ENCODE data around the gene CAMK1D.
"Not testable (repeated sequence)": the region's sequence is repeated elsewhere in the genome, so short reads cannot be mapped to it uniquely, and the experiment has no call there.

CAMK1D gene

DNA sequence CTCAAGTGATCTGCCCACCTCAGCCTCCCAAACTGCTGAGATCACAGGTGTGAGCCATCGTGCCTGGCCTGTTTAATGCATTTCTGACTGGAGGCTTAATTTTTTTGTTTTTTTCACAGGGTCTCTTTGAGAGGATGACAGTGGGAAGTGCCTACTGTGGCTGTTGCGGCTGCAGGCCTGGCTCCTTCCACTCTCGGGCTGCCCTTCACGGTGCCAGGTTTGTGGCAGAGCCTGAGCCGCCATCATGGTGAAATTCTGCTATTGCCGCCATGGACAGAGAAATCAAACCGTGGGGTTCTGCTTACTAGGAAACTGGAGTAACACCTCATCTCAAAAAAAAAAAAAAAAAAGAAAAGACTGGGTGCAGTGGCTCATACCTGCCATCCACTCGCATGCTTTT is 142.7 kb downstream of the CAMK1D start:
- Histone ChIP-seq H3K79me2 (ENCODE audit: control insufficient read depth, insufficient read depth, low read length, unreplicated experiment) (no peaks in the 10 kb centered on the region), H3K4me3 (ENCODE audit: low read depth, low read length) (no peak overlapping the region), H3K36me3 (ENCODE audit: insufficient read depth, low read length) (no peaks in the 10 kb centered on the region), H3K4me1 (ENCODE audit: control insufficient read depth, insufficient read depth, low read length, unreplicated experiment) (no peaks in the 10 kb centered on the region), H3K27me3 (ENCODE audit: insufficient read depth, low read length) (no peaks in the 10 kb centered on the region), H3K27ac (ENCODE audit: low read depth, low read length) (no peak overlapping the region), H2AFZ (ENCODE audit: low read length, unreplicated experiment) (no peak overlapping the region)

- H3K27me3 ChIP-seq (ENCODE audit: insufficient read depth, low read length); H3K4me3 ChIP-seq (ENCODE audit: low read depth, low read length); H3K79me2 ChIP-seq (ENCODE audit: control insufficient read depth, insufficient read depth, low read length, unreplicated experiment); H3K36me3 ChIP-seq (ENCODE audit: insufficient read depth, low read length); H3K27ac ChIP-seq (ENCODE audit: low read depth, low read length); H2AFZ ChIP-seq (ENCODE audit: low read length, unreplicated experiment); H3K4me1 ChIP-seq (ENCODE audit: control insufficient read depth, insufficient read depth, low read length, unreplicated experiment): not testable (repeated sequence)
Measured at GRCh38 chr10:12497046-12497445, 147.7 kb downstream of the CAMK1D start.

GRCh38 chr10:12499076-12499986 is 150.0 kb downstream of the CAMK1D start:
- Histone ChIP-seq H3K4me3 (ENCODE audit: low read depth, low read length) (no peak overlapping the region), H3K4me1 (ENCODE audit: control insufficient read depth, insufficient read depth, low read length, unreplicated experiment) (no peaks in the 10 kb centered on the region), H3K36me3 (ENCODE audit: insufficient read depth, low read length) (no peaks in the 10 kb centered on the region), H2AFZ (ENCODE audit: low read length, unreplicated experiment) (no peak overlapping the region), H3K79me2 (ENCODE audit: control insufficient read depth, insufficient read depth, low read length, unreplicated experiment) (no peaks in the 10 kb centered on the region), H3K27me3 (ENCODE audit: insufficient read depth, low read length) (no peaks in the 10 kb centered on the region), H3K27ac (ENCODE audit: low read depth, low read length) (no peak overlapping the region)

DNA sequence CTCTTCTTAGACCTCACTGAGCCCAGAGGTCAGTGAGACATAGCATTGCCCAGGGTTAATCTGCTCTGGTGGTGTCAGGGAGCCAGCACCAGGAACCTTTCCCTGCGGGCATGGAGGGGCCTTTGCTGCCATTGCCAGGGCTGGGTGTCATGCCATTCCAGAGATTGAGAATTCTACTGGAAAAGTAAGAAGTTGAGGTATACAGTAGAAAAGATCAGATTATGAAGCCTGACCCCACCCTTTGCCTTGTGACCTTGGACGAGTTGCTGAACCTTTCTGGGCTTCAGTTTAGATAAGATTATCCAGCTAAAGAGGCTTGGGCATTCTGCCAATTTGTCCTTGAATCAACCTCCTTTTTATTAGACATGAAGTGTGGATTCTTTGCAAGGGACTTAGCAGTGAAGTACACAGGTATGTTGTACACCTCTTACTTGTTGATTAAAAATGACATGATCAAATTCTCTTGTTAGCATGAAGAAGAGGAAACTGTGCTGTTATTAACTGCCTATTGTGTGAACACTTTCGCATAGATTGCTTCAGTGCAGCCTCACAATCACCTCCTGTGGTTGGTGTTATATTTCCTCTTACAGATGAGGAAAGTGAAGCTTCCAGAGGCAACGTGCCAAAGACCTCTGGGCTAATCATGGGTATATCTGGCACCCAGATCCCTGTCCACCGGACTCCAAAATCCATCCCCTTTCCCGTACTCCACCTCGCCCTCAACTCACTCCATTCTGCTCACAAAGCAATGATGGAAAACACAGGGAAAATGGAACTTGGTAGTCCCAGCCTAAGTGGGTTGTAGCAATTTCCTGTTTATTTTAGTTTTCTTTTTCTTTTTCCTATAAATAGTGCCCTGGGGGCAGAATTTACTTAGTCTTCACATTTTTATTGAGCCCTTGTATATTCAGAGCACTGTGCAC is 151.3 kb downstream of the CAMK1D start:
- H3K36me3 ChIP-seq (ENCODE audit: insufficient read depth, low read length), result no peaks in the 10 kb centered on the region
- H3K27me3 ChIP-seq (ENCODE audit: insufficient read depth, low read length), result no peaks in the 10 kb centered on the region
- no peak overlapping the region for H3K4me3 ChIP-seq (ENCODE audit: low read depth, low read length)
- H2AFZ ChIP-seq (ENCODE audit: low read length, unreplicated experiment), result no peak overlapping the region
- H3K27ac ChIP-seq (ENCODE audit: low read depth, low read length), result no peak overlapping the region
- no peaks in the 10 kb centered on the region for H3K4me1 ChIP-seq (ENCODE audit: control insufficient read depth, insufficient read depth, low read length, unreplicated experiment)
- H3K79me2 ChIP-seq (ENCODE audit: control insufficient read depth, insufficient read depth, low read length, unreplicated experiment), result no peaks in the 10 kb centered on the region

- Histone ChIP-seq H3K27me3 (ENCODE audit: insufficient read depth, low read length) (no peaks in the 10 kb centered on the region), H3K36me3 (ENCODE audit: insufficient read depth, low read length) (no peaks in the 10 kb centered on the region), H3K27ac (ENCODE audit: low read depth, low read length) (no peak overlapping the region), H2AFZ (ENCODE audit: low read length, unreplicated experiment) (no peak overlapping the region), H3K79me2 (ENCODE audit: control insufficient read depth, insufficient read depth, low read length, unreplicated experiment) (no peaks in the 10 kb centered on the region), H3K4me1 (ENCODE audit: control insufficient read depth, insufficient read depth, low read length, unreplicated experiment) (no peaks in the 10 kb centered on the region), H3K4me3 (ENCODE audit: low read depth, low read length) (no peak overlapping the region)
Measured at GRCh38 chr10:12501324-12501723, 152.0 kb downstream of the CAMK1D start.

DNA sequence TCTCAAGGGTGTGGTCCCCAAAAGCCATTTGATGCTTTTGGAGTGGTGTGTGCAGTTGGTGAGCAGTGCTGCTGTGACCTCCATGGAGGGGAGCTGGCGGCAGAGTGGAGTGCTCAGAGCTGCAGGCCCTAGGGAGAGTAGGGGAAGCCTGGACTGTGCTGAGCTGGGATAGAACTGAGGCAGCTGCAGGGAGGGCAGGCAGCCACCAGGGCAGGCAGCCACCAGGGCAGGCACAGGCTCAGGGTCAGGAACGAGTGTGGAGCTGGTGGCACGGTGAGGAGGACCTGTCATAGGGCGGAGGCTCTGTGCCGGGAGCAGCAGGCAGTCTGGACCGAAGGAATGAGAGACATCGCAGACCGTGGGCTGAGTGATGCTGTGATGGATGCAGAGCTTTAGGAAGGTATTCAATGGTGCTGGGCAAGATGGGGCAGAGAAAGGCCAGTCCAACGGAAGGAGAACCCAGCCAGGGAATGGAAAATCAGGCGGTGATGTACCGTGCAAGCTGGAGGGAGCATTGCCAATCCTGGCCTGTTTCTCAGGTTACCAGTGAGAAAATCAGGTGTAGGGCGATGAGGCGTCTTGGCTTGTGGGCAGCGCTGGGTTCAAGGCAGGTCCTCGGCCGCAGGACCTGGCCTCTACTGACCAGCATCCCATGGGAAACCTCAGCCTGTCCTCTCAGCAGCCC is 152.6 kb downstream of the CAMK1D start:
- Histone ChIP-seq H3K4me1 (ENCODE audit: control insufficient read depth, insufficient read depth, low read length, unreplicated experiment) (no peaks in the 10 kb centered on the region), H2AFZ (ENCODE audit: low read length, unreplicated experiment) (no peak overlapping the region), H3K36me3 (ENCODE audit: insufficient read depth, low read length) (no peaks in the 10 kb centered on the region), H3K27me3 (ENCODE audit: insufficient read depth, low read length) (no peaks in the 10 kb centered on the region), H3K4me3 (ENCODE audit: low read depth, low read length) (no peak overlapping the region), H3K79me2 (ENCODE audit: control insufficient read depth, insufficient read depth, low read length, unreplicated experiment) (no peaks in the 10 kb centered on the region), H3K27ac (ENCODE audit: low read depth, low read length) (no peak overlapping the region)

GRCh38 chr10:12502526-12503274 is 153.4 kb downstream of the CAMK1D start:
- no peaks in the 10 kb centered on the region for H3K27me3 ChIP-seq (ENCODE audit: insufficient read depth, low read length)
- H3K4me1 ChIP-seq (ENCODE audit: control insufficient read depth, insufficient read depth, low read length, unreplicated experiment), result no peaks in the 10 kb centered on the region
- no peaks in the 10 kb centered on the region for H3K79me2 ChIP-seq (ENCODE audit: control insufficient read depth, insufficient read depth, low read length, unreplicated experiment)
- no peak overlapping the region for H3K4me3 ChIP-seq (ENCODE audit: low read depth, low read length)
- H3K27ac ChIP-seq (ENCODE audit: low read depth, low read length), result no peak overlapping the region
- no peaks in the 10 kb centered on the region for H3K36me3 ChIP-seq (ENCODE audit: insufficient read depth, low read length)
- no peak overlapping the region for H2AFZ ChIP-seq (ENCODE audit: low read length, unreplicated experiment)

DNA sequence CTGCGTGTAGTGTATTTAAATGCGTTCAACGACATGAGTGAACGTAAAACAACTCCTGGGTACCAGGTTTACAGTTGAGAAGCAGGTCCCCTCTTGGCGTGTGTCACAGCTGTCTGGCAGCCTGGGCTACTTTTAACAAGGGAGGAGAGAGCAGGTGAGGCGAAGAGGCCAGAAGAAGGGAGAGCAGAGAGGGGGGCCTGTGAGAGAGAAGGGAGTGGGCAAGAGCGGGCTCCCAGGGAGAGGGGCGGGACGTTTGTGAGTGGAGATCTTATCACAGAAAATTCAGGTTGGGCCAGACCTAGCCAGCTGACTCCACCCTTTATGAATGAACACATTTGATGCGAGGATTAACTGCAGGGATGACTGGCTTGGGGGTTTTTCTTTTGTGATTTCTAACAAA is 154.0 kb downstream of the CAMK1D start:
- Histone ChIP-seq H3K27me3 (ENCODE audit: insufficient read depth, low read length) (no peaks in the 10 kb centered on the region), H3K79me2 (ENCODE audit: control insufficient read depth, insufficient read depth, low read length, unreplicated experiment) (no peaks in the 10 kb centered on the region), H3K27ac (ENCODE audit: low read depth, low read length) (no peak overlapping the region), H3K4me1 (ENCODE audit: control insufficient read depth, insufficient read depth, low read length, unreplicated experiment) (no peaks in the 10 kb centered on the region), H3K36me3 (ENCODE audit: insufficient read depth, low read length) (no peaks in the 10 kb centered on the region), H2AFZ (ENCODE audit: low read length, unreplicated experiment) (no peak overlapping the region), H3K4me3 (ENCODE audit: low read depth, low read length) (no peak overlapping the region)

DNA sequence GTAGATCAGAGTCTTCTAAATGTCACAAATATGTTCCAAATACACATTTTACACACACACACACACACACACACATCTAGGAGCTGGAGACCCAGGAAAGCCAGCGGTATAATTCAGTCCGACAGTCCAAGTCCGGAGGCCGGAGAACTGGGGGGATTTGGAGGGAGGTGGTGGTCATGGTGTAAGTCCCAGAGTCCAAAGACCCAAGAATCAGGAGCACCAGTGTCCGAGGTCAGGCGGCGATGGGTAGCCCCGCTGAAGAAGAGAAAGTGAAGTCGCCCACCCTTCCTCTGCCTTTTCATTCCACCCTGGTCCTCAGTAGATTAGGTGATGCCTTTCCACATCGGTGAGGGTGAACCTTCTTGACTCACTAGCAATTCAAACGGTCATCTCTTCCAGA is 154.8 kb downstream of the CAMK1D start:
- H3K36me3 ChIP-seq (ENCODE audit: insufficient read depth, low read length), result no peaks in the 10 kb centered on the region
- no peaks in the 10 kb centered on the region for H3K79me2 ChIP-seq (ENCODE audit: control insufficient read depth, insufficient read depth, low read length, unreplicated experiment)
- no peak overlapping the region for H3K4me3 ChIP-seq (ENCODE audit: low read depth, low read length)
- no peak overlapping the region for H3K27ac ChIP-seq (ENCODE audit: low read depth, low read length)
- no peak overlapping the region for H2AFZ ChIP-seq (ENCODE audit: low read length, unreplicated experiment)
- no peaks in the 10 kb centered on the region for H3K27me3 ChIP-seq (ENCODE audit: insufficient read depth, low read length)
- no peaks in the 10 kb centered on the region for H3K4me1 ChIP-seq (ENCODE audit: control insufficient read depth, insufficient read depth, low read length, unreplicated experiment)

DNA sequence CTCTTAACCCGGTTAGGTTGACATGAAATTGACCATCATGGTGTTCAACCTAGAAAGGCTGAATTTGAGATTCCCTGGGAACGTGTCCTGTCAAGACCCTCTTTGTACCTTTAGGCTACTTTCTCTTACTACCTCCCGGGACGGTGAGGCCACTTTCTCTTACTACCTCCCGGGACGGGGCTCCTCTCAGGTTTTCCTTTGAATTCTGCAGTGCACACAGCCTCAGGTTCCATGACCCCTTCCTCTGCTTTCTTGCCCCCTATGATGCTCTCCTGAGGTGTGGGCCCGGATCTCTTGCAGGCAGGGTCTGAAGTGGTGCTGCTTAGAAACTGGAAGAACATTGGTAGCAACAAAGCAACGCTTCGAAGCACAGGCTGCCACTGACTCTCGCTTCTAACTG is 155.3 kb downstream of the CAMK1D start:
- Histone ChIP-seq H3K27me3 (ENCODE audit: insufficient read depth, low read length) (no peaks in the 10 kb centered on the region), H3K4me1 (ENCODE audit: control insufficient read depth, insufficient read depth, low read length, unreplicated experiment) (no peaks in the 10 kb centered on the region), H3K79me2 (ENCODE audit: control insufficient read depth, insufficient read depth, low read length, unreplicated experiment) (no peaks in the 10 kb centered on the region), H3K27ac (ENCODE audit: low read depth, low read length) (no peak overlapping the region), H3K36me3 (ENCODE audit: insufficient read depth, low read length) (no peaks in the 10 kb centered on the region), H3K4me3 (ENCODE audit: low read depth, low read length) (no peak overlapping the region), H2AFZ (ENCODE audit: low read length, unreplicated experiment) (no peak overlapping the region)

Measured in ACC112 (cell line).